ENCODE measurements around the gene KCNN4.
"Not testable (repeated sequence)": the region's sequence is repeated elsewhere in the genome, so short reads cannot be mapped to it uniquely, and the experiment has no call there.

DNA sequence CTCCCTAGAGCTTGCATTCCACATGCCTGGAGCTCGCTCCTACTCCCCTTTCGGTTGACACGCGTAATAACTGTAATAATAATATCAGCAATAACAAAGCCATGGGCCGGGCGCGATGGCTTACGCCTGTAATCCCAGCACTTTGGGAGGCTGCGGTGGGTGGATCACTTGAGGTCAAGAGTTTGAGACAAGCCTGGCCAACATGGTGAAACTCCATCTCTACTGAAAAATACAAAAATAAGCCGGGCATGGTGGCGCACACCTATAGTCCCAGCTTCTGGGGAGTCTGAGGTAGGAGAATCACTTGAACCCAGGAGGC, 5.9 kb downstream of the KCNN4 start:
- TF ChIP-seq EZH2 (IDR thresholded peaks at IDR 0.05; ENCODE audit: borderline replicate concordance, low read depth, low read length, severe bottlenecking): not testable (repeated sequence)
- TF ChIP-seq, protein P1, sequence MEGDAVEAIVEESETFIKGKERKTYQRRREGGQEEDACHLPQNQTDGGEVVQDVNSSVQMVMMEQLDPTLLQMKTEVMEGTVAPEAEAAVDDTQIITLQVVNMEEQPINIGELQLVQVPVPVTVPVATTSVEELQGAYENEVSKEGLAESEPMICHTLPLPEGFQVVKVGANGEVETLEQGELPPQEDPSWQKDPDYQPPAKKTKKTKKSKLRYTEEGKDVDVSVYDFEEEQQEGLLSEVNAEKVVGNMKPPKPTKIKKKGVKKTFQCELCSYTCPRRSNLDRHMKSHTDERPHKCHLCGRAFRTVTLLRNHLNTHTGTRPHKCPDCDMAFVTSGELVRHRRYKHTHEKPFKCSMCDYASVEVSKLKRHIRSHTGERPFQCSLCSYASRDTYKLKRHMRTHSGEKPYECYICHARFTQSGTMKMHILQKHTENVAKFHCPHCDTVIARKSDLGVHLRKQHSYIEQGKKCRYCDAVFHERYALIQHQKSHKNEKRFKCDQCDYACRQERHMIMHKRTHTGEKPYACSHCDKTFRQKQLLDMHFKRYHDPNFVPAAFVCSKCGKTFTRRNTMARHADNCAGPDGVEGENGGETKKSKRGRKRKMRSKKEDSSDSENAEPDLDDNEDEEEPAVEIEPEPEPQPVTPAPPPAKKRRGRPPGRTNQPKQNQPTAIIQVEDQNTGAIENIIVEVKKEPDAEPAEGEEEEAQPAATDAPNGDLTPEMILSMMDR (IDR thresholded peaks at IDR 0.05; ENCODE audit: borderline replicate concordance, extremely low read depth, low read length, poor library complexity, severe bottlenecking): not testable (repeated sequence)

All from DND-41 (cell line).